GM12801 (cell line): Measurements from ENCODE around the gene BCORL1.

Experiments used
- TF ChIP-seq, protein P1 (sequence below): IDR thresholded peaks from one replicate; pipeline ENCODE4 v1.5.1; 2011; ENCODE audit warnings: control low read depth; ENCODE audit not compliant: insufficient read length; ENCODE audit errors: extremely low read depth

The BCORL1 gene

DNA sequence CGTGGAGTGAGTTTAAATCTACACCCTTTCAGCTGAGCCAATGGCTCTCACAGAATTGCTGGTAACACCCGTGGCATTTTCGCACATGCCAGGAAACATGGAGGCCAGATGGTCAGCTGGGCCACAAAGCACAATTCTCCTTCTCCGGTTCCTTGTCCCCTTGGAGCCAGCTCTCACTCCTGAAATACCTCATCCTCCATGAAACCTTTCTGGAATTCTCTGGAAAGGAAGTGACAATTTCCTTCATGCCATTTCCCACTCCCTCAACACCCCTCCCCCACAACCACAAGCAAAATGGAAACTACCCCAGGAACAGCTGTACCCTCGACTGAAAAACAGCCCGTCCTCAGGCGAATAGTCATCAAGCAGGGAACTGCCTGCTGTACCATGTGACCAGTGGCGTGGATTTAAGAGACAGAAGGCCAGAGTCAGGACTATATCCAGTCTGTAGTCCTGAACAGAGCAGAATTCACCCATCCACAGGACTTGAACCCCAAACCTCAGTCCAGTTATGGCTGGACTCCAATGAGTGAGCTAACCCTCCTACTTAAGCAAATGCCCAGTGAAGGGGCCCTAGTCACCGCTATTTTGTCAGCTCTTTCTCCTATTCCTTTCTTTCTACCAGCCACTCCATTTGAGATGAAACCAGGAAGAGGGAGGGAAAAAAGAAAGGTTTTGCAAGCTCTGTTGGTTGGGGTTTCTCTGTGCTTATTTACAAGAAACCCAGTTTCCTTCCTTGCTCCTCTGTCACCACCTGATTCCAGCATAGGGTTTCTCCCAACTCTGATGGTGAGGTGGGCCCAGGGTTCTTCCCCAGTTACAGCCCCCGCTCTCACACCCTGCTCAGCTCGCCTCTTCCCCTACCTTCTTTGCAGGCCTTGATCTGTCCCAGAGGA is 103.4 kb downstream of the BCORL1 start:
- TF ChIP-seq, protein P1, sequence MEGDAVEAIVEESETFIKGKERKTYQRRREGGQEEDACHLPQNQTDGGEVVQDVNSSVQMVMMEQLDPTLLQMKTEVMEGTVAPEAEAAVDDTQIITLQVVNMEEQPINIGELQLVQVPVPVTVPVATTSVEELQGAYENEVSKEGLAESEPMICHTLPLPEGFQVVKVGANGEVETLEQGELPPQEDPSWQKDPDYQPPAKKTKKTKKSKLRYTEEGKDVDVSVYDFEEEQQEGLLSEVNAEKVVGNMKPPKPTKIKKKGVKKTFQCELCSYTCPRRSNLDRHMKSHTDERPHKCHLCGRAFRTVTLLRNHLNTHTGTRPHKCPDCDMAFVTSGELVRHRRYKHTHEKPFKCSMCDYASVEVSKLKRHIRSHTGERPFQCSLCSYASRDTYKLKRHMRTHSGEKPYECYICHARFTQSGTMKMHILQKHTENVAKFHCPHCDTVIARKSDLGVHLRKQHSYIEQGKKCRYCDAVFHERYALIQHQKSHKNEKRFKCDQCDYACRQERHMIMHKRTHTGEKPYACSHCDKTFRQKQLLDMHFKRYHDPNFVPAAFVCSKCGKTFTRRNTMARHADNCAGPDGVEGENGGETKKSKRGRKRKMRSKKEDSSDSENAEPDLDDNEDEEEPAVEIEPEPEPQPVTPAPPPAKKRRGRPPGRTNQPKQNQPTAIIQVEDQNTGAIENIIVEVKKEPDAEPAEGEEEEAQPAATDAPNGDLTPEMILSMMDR = no peak

DNA sequence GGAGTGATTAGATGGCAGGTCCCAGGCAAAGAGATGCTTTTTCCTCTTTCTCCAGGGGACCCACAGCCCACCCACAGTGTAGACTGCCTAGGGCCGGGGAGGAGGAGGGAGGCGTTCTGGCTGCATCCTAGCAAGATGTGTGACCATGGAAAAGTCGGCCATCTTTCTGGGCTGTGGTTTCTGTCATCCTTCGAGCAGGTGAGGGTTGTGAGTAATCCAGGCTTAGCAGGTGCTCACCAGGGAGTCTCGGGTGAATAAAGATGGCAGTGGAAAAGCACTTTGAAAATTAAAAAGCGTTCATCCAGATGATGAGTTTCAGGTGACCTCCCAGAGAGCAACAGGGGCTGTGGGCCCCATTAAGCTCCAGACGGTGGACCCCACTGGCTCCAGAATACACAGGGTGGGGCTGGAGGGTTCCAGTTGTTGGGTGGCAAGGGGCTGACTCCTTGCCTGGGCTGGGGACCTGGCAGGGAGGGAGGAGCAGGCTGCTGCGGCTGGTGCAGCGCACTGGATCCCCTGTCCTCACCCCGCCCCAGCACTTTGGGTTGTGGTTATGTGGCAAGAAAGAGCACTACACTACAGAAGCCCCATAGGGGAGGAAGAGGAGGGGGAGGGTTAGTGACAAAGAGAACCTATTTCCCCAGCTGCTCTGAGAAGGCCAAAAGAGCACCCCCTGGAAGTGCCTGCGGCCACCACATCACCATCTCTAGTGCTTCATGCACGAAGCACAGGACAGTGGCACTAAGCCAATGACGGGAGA is 104.2 kb downstream of the BCORL1 start:
- TF ChIP-seq, protein P1 = no peak

DNA sequence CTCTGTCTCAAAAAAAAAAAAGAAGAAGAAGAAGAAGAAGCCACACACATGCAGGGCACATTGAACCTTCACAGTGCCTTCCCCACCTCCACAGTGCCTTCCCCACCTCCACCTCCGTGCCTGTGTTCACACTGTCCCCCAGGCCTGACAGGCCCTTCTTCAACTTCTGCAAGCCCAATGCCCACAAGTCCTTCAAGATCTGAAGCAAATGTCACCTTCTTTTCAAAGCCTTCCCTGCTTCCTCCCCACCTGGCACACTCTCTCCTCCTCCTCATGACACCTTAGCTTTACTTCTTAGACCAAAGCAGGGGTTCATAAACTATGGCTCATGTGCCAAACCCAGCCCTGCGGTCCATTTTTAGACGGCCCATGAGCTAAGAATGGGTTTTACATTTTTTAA is 107.9 kb downstream of the BCORL1 start:
- TF ChIP-seq, protein P1 = no peak

DNA sequence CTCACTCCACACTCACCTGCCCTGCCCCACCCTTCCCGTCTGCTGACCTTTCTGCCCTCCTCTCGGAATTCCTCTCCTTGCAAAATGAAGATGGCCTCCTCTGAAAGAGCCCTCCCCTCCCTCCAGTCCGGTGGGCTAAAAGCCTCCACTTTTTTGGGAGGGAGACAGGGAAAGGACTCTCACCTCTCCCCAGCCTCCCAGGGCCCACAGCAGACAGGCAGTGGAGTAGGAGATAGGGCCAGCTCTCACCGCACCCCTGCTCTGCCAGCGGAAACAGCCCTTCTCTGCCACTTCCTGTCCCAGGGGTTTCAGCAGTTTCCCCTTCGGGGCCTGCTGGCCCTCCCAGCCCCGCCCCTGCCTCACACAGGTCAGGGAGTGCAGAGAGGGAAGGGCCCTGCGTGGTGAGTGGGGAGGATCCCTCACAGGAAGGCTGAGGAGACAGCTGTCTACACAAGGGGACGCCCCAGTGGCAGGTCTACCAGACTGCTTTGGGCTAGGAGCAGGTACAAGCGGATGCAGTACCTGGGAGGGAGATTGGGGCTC is 109.6 kb downstream of the BCORL1 start:
- TF ChIP-seq, protein P1 = no peak

DNA sequence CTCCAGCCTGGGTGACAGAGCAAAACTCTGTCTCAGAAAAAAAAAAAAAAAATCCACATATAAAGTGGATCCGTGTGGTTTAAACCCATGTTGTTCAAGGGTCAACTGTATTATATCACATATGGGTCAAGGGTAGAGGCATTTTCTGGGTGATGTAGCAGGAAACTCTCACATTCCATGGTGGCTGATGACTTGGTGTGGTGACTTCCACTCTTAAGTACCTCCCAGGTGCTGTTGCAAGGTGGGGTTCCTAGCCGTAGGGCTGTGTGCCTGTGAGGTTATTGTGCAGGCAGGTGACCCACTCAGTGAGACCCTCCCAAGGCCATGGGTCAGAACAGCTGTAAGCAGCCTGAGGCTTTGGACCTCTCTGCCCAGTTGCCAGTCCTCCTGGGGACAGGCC is 110.8 kb downstream of the BCORL1 start:
- TF ChIP-seq, protein P1 = no peak

DNA sequence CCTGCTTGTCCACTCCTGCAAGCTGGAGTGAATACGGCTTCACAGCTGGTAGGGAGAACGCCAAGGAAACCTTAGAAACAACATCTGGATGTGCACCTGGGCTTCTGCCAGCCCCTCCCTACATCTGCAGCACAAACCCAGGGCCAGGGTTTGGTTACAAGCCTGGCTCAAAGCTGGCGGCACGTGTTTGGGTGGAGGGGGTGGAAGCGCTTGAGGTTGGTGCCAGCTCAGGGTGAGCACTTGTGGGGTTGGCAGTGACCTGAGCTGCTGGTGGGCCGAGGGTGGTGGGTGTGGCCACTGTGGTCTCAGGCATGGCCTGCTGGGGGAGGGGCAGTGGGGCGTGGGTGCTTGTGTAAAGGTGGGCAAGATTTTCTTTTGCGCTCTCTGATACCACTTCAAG is 112.3 kb downstream of the BCORL1 start:
- TF ChIP-seq, protein P1 = no peak
